HepG2 (cell line): ENCODE measurements around the gene DNAJC5. TPM values are rescaled to one million over a fixed set of nuclear protein-coding genes. Genes with fewer than 3 reads are reported as not detected.
A peak's percentile ranks its signal among the peaks of the same experiment; 100 is the strongest.

Source experiments
- ARNT2 ChIP-seq: sonication (generic); formaldehyde crosslinking; IDR thresholded peaks from 2 replicates; pipeline ENCODE4 v1.8.0; 2022; ENCODE audit warnings: mild to moderate bottlenecking, low read depth, missing genetic modification reagents, moderate library complexity
- CCAR2 ChIP-seq: fragments of 200-400 bp; formaldehyde crosslinking; optimal IDR thresholded peaks from 2 replicates; pipeline ENCODE3; 2018; ENCODE audit warnings: low read depth, mild to moderate bottlenecking, low read length, moderate library complexity
- FOXC1 ChIP-seq: sonication (generic); formaldehyde crosslinking; IDR thresholded peaks from 2 replicates; pipeline ENCODE4 v1.8.0; 2022; ENCODE audit warnings: mild to moderate bottlenecking, missing genetic modification reagents, borderline replicate concordance
- KAT7 ChIP-seq: IDR thresholded peaks from 2 replicates; pipeline ENCODE4 v1.6.1; 2018; ENCODE audit warnings: borderline replicate concordance, missing compliant biosample characterization
- NONO ChIP-seq, 2 experiments: fragments of 450-650 bp in 1 of 2; sonication (generic) in 1 of 2; formaldehyde crosslinking in 1 of 2; IDR thresholded peaks in 1 of 2; conservative IDR thresholded peaks in 1 of 2; 2 replicates each; pipeline versions ENCODE4 v1.6.1 to v1.8.0; 2017 to 2022; ENCODE audit warnings: mild to moderate bottlenecking in 1 of 2, missing genetic modification reagents in 1 of 2, moderate library complexity in 1 of 2
- REPIN1 ChIP-seq: sonication (generic); formaldehyde crosslinking; IDR thresholded peaks from 2 replicates; pipeline ENCODE4 v1.8.0; 2022; ENCODE audit warnings: missing genetic modification reagents, low read depth, mild to moderate bottlenecking, borderline replicate concordance
- SAFB2 ChIP-seq: sonication (generic); formaldehyde crosslinking; IDR thresholded peaks from 2 replicates; pipeline ENCODE4 v1.5.1; 2020; ENCODE audit warnings: missing genetic modification reagents, low read depth, mild to moderate bottlenecking, borderline replicate concordance
- SP2 ChIP-seq: sonication (generic); formaldehyde crosslinking; IDR thresholded peaks from 2 replicates; pipeline ENCODE4 v1.5.1; 2020; ENCODE audit warnings: mild to moderate bottlenecking, missing genetic modification reagents
- TCF7 ChIP-seq: sonication (generic); IDR thresholded peaks from 2 replicates; pipeline ENCODE4 v1.6.1; 2016; ENCODE audit warnings: antibody characterized with exemption, low read depth
- THAP11 ChIP-seq: IDR thresholded peaks from 2 replicates; pipeline ENCODE4 v1.6.1; 2016; ENCODE audit warnings: missing biosample characterization, missing genetic modification reagents
- YEATS2 ChIP-seq: sonication (generic); formaldehyde crosslinking; IDR thresholded peaks from 2 replicates; pipeline ENCODE4 v1.4.0; 2020; ENCODE audit warnings: missing genetic modification reagents, borderline replicate concordance
- YEATS4 ChIP-seq: sonication (generic); formaldehyde crosslinking; IDR thresholded peaks from 2 replicates; pipeline ENCODE4 v1.4.0; 2020; ENCODE audit warnings: missing genetic modification reagents, borderline replicate concordance
- YY1 ChIP-seq: IDR thresholded peaks from 2 replicates; pipeline ENCODE4 v1.6.1; 2011; ENCODE audit warnings: low read length, low read depth, moderate library complexity, mild to moderate bottlenecking; ENCODE audit not compliant: insufficient read depth, insufficient replicate concordance
- ZC3H4 ChIP-seq: sonication (generic); formaldehyde crosslinking; IDR thresholded peaks from 2 replicates; pipeline ENCODE4 v1.4.0; 2020; ENCODE audit warnings: missing genetic modification reagents, borderline replicate concordance
- ZMYM2 ChIP-seq: sonication (generic); formaldehyde crosslinking; IDR thresholded peaks from 2 replicates; pipeline ENCODE4 v1.8.0; 2022; ENCODE audit warnings: mild to moderate bottlenecking, missing genetic modification reagents
- ZNF761 ChIP-seq: sonication (generic); formaldehyde crosslinking; conservative IDR thresholded peaks from 2 replicates; pipeline ENCODE4 v1.4.0; 2020; ENCODE audit warnings: mild to moderate bottlenecking, missing genetic modification reagents
- polyA plus RNA-seq, 8 experiments: library from polyadenylated mRNA; depleted of rRNA in 3 of 8; stranded (reverse) in 7 of 8; unstranded in 1 of 8; fragments of >200 nt; fragmentation: Illumina TruSeq in 4 of 8; extraction: Trizol in 4 of 8; gene quantifications; 2 replicates each; pipeline versions ENCODE4 v1.2.1 to v1.2.3, GENCODE V29; 2011 to 2016; ENCODE audit warnings: low read depth in 4 of 8, missing spikeins in 1 of 8, mixed read lengths in 1 of 8; ENCODE audit not compliant: insufficient read depth in 1 of 8
- total RNA-seq, 5 experiments: library from RNA; depleted of rRNA; stranded (reverse); fragments of >200 nt; fragmentation: Illumina TruSeq; extraction: Trizol; gene quantifications; 2 replicates each; pipeline ENCODE4 v1.2.3, GENCODE V29; 2016; ENCODE audit warnings: low read depth in 1 of 5
- TF ChIP-seq, protein P1 (sequence below): sonication (generic); formaldehyde crosslinking; IDR thresholded peaks from 2 replicates; pipeline ENCODE4 v1.8.1; 2023; ENCODE audit warnings: mild to moderate bottlenecking, missing genetic modification reagents
- TF ChIP-seq, protein P2 (sequence below): sonication (generic); formaldehyde crosslinking; IDR thresholded peaks from 2 replicates; pipeline ENCODE4 v1.4.0; 2020; ENCODE audit warnings: missing genetic modification reagents, borderline replicate concordance
- TF ChIP-seq, protein P3 (sequence below): sonication (generic); formaldehyde crosslinking; IDR thresholded peaks from 2 replicates; pipeline ENCODE4 v1.4.0; 2020; ENCODE audit warnings: missing genetic modification reagents
- TF ChIP-seq, protein P4 (sequence below): sonication (generic); formaldehyde crosslinking; IDR thresholded peaks from 2 replicates; pipeline ENCODE4 v1.9.0; 2022; ENCODE audit warnings: low read depth, missing genetic modification reagents

The DNAJC5 gene
- total and polyA plus RNA-seq, 2 of the 13 experiments (the other 11 are each of a cell fraction or from before 2014, with no cell fraction given) = 42.8 to 64.5 TPM

DNA sequence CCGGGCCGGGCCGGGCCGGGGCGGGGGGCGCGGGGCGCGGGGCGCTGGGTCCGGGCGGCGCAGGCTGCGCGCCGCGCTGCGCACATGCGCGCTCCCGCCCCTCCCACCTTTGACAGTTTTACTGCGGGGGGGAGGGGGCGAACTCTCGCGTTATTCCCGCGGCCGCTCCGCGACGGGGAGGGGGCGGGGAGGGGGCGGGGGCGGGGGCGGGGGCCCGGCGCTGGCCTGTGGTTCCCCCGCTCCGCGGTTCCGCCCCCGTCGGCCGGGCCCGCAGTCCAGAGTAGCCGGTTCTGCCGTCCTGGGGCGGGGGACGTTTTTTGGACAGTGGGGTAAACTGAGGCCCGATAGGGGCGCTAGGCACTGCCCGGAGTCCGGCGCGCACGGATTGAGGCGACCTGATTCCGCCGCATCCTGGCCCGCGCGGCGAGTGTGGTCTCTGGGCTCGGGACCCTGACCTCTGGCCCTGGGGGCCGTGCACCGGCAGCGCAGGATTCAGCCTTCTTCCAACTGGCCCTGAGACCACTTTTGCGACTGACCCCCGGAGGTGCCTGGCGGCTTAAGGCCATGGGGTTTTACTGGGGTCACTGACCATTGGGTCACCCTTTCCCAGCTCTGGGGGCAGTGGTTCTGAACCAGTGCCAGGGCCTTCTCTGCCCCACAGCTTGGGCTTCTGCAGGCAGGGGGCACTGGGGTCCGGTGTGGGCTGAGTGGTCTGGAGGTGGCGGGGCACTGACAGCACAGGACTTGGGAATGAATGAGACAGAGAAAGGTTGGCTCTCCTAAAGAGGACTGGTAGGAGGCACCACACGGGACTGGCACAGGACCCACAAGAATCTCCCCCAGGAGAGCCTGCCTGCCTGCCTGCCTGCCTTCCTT is 75.2 kb downstream of the DNAJC5 start, which contains the start of gene ZNF512B (continued):
- TF ChIP-seq, protein P1, sequence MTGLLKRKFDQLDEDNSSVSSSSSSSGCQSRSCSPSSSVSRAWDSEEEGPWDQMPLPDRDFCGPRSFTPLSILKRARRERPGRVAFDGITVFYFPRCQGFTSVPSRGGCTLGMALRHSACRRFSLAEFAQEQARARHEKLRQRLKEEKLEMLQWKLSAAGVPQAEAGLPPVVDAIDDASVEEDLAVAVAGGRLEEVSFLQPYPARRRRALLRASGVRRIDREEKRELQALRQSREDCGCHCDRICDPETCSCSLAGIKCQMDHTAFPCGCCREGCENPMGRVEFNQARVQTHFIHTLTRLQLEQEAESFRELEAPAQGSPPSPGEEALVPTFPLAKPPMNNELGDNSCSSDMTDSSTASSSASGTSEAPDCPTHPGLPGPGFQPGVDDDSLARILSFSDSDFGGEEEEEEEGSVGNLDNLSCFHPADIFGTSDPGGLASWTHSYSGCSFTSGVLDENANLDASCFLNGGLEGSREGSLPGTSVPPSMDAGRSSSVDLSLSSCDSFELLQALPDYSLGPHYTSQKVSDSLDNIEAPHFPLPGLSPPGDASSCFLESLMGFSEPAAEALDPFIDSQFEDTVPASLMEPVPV (CRISPR knock-in tag) = no peak; the same call in 1 of the 2 replicates
- no peak for TF ChIP-seq ZMYM2 (CRISPR knock-in tag)
- peak; percentile 29; the same call in 1 of the 2 replicates for TF ChIP-seq YEATS4 (CRISPR knock-in tag)
- TF ChIP-seq FOXC1 (CRISPR knock-in tag) = peak; percentile 79
- TF ChIP-seq, protein P2, sequence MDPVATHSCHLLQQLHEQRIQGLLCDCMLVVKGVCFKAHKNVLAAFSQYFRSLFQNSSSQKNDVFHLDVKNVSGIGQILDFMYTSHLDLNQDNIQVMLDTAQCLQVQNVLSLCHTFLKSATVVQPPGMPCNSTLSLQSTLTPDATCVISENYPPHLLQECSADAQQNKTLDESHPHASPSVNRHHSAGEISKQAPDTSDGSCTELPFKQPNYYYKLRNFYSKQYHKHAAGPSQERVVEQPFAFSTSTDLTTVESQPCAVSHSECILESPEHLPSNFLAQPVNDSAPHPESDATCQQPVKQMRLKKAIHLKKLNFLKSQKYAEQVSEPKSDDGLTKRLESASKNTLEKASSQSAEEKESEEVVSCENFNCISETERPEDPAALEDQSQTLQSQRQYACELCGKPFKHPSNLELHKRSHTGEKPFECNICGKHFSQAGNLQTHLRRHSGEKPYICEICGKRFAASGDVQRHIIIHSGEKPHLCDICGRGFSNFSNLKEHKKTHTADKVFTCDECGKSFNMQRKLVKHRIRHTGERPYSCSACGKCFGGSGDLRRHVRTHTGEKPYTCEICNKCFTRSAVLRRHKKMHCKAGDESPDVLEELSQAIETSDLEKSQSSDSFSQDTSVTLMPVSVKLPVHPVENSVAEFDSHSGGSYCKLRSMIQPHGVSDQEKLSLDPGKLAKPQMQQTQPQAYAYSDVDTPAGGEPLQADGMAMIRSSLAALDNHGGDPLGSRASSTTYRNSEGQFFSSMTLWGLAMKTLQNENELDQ (CRISPR knock-in tag) = no peak
- peak; percentile 9 for TF ChIP-seq YY1
- peak; percentile 64; the same call in 1 of the 2 replicates for TF ChIP-seq ZC3H4 (CRISPR knock-in tag)
- TF ChIP-seq KAT7 (CRISPR knock-in tag) = no peak
- TF ChIP-seq, protein P3, sequence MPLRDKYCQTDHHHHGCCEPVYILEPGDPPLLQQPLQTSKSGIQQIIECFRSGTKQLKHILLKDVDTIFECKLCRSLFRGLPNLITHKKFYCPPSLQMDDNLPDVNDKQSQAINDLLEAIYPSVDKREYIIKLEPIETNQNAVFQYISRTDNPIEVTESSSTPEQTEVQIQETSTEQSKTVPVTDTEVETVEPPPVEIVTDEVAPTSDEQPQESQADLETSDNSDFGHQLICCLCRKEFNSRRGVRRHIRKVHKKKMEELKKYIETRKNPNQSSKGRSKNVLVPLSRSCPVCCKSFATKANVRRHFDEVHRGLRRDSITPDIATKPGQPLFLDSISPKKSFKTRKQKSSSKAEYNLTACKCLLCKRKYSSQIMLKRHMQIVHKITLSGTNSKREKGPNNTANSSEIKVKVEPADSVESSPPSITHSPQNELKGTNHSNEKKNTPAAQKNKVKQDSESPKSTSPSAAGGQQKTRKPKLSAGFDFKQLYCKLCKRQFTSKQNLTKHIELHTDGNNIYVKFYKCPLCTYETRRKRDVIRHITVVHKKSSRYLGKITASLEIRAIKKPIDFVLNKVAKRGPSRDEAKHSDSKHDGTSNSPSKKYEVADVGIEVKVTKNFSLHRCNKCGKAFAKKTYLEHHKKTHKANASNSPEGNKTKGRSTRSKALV (CRISPR knock-in tag) = no peak
- peak; percentile 74; the same call in 1 of the 2 replicates for TF ChIP-seq ARNT2
- TF ChIP-seq, protein P4, sequence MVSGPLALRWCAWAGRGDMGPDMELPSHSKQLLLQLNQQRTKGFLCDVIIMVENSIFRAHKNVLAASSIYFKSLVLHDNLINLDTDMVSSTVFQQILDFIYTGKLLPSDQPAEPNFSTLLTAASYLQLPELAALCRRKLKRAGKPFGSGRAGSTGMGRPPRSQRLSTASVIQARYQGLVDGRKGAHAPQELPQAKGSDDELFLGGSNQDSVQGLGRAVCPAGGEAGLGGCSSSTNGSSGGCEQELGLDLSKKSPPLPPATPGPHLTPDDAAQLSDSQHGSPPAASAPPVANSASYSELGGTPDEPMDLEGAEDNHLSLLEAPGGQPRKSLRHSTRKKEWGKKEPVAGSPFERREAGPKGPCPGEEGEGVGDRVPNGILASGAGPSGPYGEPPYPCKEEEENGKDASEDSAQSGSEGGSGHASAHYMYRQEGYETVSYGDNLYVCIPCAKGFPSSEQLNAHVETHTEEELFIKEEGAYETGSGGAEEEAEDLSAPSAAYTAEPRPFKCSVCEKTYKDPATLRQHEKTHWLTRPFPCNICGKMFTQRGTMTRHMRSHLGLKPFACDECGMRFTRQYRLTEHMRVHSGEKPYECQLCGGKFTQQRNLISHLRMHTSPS = peak; percentile 70; the same call in 1 of the 2 replicates
- TF ChIP-seq NONO (IDR thresholded peaks at IDR 0.05) = no peak
- TF ChIP-seq NONO (CRISPR knock-in tag; conservative IDR thresholded peaks at IDR 0.05) = peak; percentile 35; the same call in 1 of the 2 replicates
- TF ChIP-seq THAP11 = peak; percentile 82
- TF ChIP-seq REPIN1 (CRISPR knock-in tag) = 0 out of 2 replicates have a peak, but pooled peaks have one; percentile 44
- peak; percentile 57; the same call in 1 of the 2 replicates for TF ChIP-seq ZNF761 (CRISPR knock-in tag)
- TF ChIP-seq TCF7 = no peak
- TF ChIP-seq CCAR2 = no peak
- TF ChIP-seq SAFB2 (CRISPR knock-in tag) = 0 out of 2 replicates have a peak, but pooled peaks have one; percentile 63
- TF ChIP-seq YEATS2 (CRISPR knock-in tag) = peak; percentile 29; the same call in 1 of the 2 replicates
- no peak for TF ChIP-seq SP2 (CRISPR knock-in tag)
